ENCODE results near the gene PARP9. TPM values are rescaled to one million over a fixed set of nuclear protein-coding genes. Genes with fewer than 3 reads are reported as not detected.
A peak's percentile ranks its signal among the peaks of the same experiment; 100 is the strongest.

Gene PARP9
- 4.5 and 8.1 TPM in 2 replicates for total RNA-seq

DNA sequence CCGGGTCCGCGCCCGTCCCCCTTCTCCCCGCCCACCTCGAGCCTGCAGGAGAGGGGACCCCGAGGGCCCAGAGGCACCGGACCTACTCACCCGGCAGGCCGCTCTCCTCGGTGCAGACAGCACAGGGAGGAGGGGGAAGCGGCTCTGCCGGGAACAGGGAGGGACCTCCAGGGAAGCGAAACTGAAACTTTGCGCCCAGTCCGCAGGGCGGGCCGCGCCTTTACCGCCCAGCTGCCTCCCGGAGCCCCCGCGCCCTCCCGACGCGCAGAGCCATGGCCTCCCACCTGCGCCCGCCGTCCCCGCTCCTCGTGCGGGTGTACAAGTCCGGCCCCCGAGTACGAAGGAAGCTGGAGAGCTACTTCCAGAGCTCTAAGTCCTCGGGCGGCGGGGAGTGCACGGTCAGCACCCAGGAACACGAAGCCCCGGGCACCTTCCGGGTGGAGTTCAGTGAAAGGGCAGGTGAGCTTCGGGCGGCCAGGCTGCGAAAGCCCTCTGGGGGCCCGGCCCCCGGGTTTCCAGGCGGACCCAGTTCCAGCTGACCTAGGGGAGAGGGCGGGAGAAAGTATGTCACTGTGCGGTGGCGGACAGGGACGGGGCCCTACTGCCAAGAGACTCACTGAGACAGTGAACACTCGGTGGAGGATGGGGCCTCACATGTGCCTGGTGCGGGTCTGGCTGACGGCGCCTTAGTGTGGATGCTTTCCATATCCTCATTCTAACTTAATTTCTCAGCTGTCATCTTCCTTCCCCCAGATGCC is at the start of gene PARP9, which contains the start of gene DTX3L:
Gene PARP9, minus strand, starts transcription at position 146 of the 758 bp plus-strand sequence. CDS start 4,680 bp downstream, outside the sequence.
Gene DTX3L, plus strand, starts transcription at position 184 of the 758 bp plus-strand sequence. Its CDS starts 89 bp downstream, at position 273.
- DNase-seq (ENCODE audit: low read depth) = peak; percentile 64
- Histone ChIP-seq H3K4me3 (ENCODE audit: low read depth, low read length) (peak within 1 kb of the TSS; percentile 79), H3K36me3 (ENCODE audit: control insufficient read depth, insufficient read depth, low read length) (peaks cover 4% of the 10 kb centered on the region), H3K27me3 (ENCODE audit: control insufficient read depth, insufficient read depth, low read length) (no peaks in the 10 kb centered on the region)
- no peak for TF ChIP-seq CTCF (IDR thresholded peaks at IDR 0.05; ENCODE audit: insufficient read depth, low read length, severe bottlenecking)
- no peak for FAIRE-seq

- Histone ChIP-seq H3K4me3 (ENCODE audit: low read depth, low read length) (no peak overlapping the region), H3K27me3 (ENCODE audit: control insufficient read depth, insufficient read depth, low read length) (no peaks in the 10 kb centered on the region), H3K36me3 (ENCODE audit: control insufficient read depth, insufficient read depth, low read length) (no peaks in the 10 kb centered on the region)
- FAIRE-seq = no peak
- TF ChIP-seq CTCF (IDR thresholded peaks at IDR 0.05; ENCODE audit: insufficient read depth, low read length, severe bottlenecking) = no peak
- no peak for DNase-seq (ENCODE audit: low read depth)
Observed at GRCh38 chr3:122612696-122613095, 48.6 kb upstream of the PARP9 start.

DNA sequence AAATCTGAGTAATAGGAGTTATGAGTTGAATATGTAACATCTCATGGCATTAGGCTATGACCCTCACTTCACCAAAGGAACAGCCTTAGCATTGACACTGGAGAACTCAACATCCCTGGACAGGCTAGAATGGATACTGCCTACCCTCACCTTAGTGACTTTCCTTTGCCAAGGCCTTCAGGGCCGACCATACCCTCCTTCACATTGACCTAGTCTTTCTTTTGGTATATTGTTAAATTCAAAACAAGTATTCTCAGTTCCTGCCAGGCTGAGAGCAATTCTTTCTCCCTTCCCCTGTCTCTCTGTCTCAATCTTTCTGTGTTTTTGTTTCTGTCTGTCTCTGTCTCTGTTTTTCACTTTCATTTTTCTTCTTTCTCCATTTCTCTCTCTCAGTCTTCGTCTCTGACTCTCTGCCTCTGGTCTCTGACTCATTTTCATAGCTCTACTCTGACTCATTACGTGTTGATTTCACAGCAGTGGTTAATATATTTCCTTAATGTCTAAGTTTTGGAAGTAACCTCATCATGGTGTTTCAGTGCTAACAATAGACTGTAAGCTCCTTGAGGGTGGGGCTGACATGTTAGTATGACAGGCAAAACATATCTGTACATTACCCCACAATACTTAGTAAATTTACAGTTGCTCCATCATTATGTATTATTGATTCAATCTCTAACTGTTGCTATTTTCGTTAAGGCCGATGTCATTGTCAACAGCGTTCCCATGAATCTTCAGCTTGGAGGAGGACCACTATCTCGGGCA is 45.9 kb upstream of the PARP9 start:
- TF ChIP-seq CTCF (IDR thresholded peaks at IDR 0.05; ENCODE audit: insufficient read depth, low read length, severe bottlenecking) = no peak
- DNase-seq (ENCODE audit: low read depth) (peak; percentile 88), FAIRE-seq (no peak)
- Histone ChIP-seq H3K4me3 (ENCODE audit: low read depth, low read length) (no peak overlapping the region), H3K36me3 (ENCODE audit: control insufficient read depth, insufficient read depth, low read length) (no peaks in the 10 kb centered on the region), H3K27me3 (ENCODE audit: control insufficient read depth, insufficient read depth, low read length) (no peaks in the 10 kb centered on the region)

- Histone ChIP-seq H3K36me3 (ENCODE audit: control insufficient read depth, insufficient read depth, low read length) (no peaks in the 10 kb centered on the region), H3K4me3 (ENCODE audit: low read depth, low read length) (no peak overlapping the region), H3K27me3 (ENCODE audit: control insufficient read depth, insufficient read depth, low read length) (no peaks in the 10 kb centered on the region)
- no peak for TF ChIP-seq CTCF (IDR thresholded peaks at IDR 0.05; ENCODE audit: insufficient read depth, low read length, severe bottlenecking)
- DNase-seq (ENCODE audit: low read depth) (no peak), FAIRE-seq (no peak)
Observed at GRCh38 chr3:122608916-122609315, 44.8 kb upstream of the PARP9 start.

- no peak overlapping the region for H3K4me3 ChIP-seq (ENCODE audit: low read depth, low read length)
- no peak for TF ChIP-seq CTCF (IDR thresholded peaks at IDR 0.05; ENCODE audit: insufficient read depth, low read length, severe bottlenecking)
- FAIRE-seq = no peak
- no peaks in the 10 kb centered on the region for H3K36me3 ChIP-seq (ENCODE audit: control insufficient read depth, insufficient read depth, low read length)
- no peak for DNase-seq (ENCODE audit: low read depth)
- H3K27me3 ChIP-seq (ENCODE audit: control insufficient read depth, insufficient read depth, low read length) = no peaks in the 10 kb centered on the region
Observed at GRCh38 chr3:122606330-122606729, 42.2 kb upstream of the PARP9 start.
